GM12878 (cell line): ENCODE results near the gene OLFM1.

ENCODE experiments used
- CREB1 ChIP-seq: IDR thresholded peaks from 2 replicates; pipeline ENCODE4 v1.6.1; 2012; ENCODE audit warnings: low read depth, mild to moderate bottlenecking, inconsistent platforms
- EZH2 ChIP-seq: IDR thresholded peaks from 2 replicates; pipeline ENCODE4 v1.6.1; 2012; ENCODE audit warnings: low read depth, mild to moderate bottlenecking, control low read depth, inconsistent platforms, low read length, borderline replicate concordance; ENCODE audit not compliant: control insufficient read depth
- MYC ChIP-seq: IDR thresholded peaks from 2 replicates; pipeline ENCODE4 v1.6.1; 2011; ENCODE audit warnings: mild to moderate bottlenecking, low read length, moderate library complexity, inconsistent platforms; ENCODE audit not compliant: insufficient read depth, insufficient replicate concordance, insufficient read length, severe bottlenecking
- NFYB ChIP-seq: IDR thresholded peaks from 2 replicates; pipeline ENCODE4 v1.6.1; 2011; ENCODE audit warnings: low read depth, mild to moderate bottlenecking, low read length, improper control_type of control experiment, moderate library complexity; ENCODE audit not compliant: insufficient read depth
- POLR2A ChIP-seq: IDR thresholded peaks from 2 replicates; pipeline ENCODE4 v1.6.1; 2011; ENCODE audit warnings: low read depth, mild to moderate bottlenecking, low read length
- RAD51 ChIP-seq: fragments of 450-650 bp; IDR thresholded peaks from 2 replicates; pipeline ENCODE4 v1.6.1; 2016; ENCODE audit warnings: moderate library complexity, mild to moderate bottlenecking, inconsistent platforms
- ZNF24 ChIP-seq: fragments of 450-650 bp; IDR thresholded peaks from 2 replicates; pipeline ENCODE4 v1.6.1; 2017; ENCODE audit warnings: antibody characterized with exemption, mild to moderate bottlenecking
- ZNF274 ChIP-seq: IDR thresholded peaks from one replicate; pipeline ENCODE4 v1.8.0; 2011; ENCODE audit not compliant: insufficient read length, insufficient read depth
- TF ChIP-seq, protein P1 (sequence below), 3 experiments: IDR thresholded peaks in 2 of 3; conservative IDR thresholded peaks in 1 of 3; 2 replicates each; pipeline ENCODE4 v1.5.1; 2011; ENCODE audit warnings: low read depth in 3 of 3, low read length in 3 of 3, mild to moderate bottlenecking in 3 of 3, control low read depth in 2 of 3, moderate library complexity in 2 of 3, inconsistent platforms in 1 of 3, mixed read lengths in 1 of 3; ENCODE audit not compliant: control insufficient read depth in 2 of 3, insufficient read depth in 1 of 3; ENCODE audit errors: extremely low read depth in 1 of 3
- TF ChIP-seq, protein P2 (sequence below): IDR thresholded peaks from 2 replicates; pipeline ENCODE4 v1.6.1; 2012; ENCODE audit warnings: low read depth, low read length, improper control_type of control experiment
- TF ChIP-seq, protein P3 (sequence below): fragments of 150-350 bp; IDR thresholded peaks from 2 replicates; pipeline ENCODE4 v1.6.1; 2014; ENCODE audit warnings: mild to moderate bottlenecking, low read depth, low read length

DNA sequence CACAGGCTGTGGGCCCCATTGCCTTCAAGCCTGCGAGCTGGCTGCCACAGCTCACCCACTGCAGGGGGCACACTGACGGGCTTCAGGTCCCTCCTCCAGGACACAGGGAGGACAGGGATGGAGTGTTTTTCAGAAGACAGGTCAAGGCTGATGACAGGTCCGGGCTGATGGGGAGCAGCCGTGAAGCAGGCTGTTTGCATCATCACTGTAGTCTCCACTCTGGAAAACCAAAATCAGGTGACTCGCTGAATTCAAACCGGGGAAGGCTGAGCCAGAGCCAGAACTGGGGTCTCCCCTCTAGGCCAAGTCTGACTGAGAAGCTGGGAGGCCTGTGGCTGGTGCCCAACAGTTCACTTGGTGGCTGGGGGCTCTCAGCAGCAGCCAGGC is 48.5 kb downstream of the OLFM1 start:
- no peak for TF ChIP-seq NFYB
- TF ChIP-seq CREB1 = no peak
- TF ChIP-seq, protein P1, sequence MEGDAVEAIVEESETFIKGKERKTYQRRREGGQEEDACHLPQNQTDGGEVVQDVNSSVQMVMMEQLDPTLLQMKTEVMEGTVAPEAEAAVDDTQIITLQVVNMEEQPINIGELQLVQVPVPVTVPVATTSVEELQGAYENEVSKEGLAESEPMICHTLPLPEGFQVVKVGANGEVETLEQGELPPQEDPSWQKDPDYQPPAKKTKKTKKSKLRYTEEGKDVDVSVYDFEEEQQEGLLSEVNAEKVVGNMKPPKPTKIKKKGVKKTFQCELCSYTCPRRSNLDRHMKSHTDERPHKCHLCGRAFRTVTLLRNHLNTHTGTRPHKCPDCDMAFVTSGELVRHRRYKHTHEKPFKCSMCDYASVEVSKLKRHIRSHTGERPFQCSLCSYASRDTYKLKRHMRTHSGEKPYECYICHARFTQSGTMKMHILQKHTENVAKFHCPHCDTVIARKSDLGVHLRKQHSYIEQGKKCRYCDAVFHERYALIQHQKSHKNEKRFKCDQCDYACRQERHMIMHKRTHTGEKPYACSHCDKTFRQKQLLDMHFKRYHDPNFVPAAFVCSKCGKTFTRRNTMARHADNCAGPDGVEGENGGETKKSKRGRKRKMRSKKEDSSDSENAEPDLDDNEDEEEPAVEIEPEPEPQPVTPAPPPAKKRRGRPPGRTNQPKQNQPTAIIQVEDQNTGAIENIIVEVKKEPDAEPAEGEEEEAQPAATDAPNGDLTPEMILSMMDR (IDR thresholded peaks at IDR 0.05 in 2 of 3, conservative IDR thresholded peaks at IDR 0.05 in 1 of 3; ENCODE audit: control insufficient read depth in 2 of 3, extremely low read depth in 1 of 3, insufficient read depth in 1 of 3, low read depth in 3 of 3, low read length in 3 of 3) = no peak
- TF ChIP-seq MYC = no peak
- TF ChIP-seq ZNF24 = no peak
- TF ChIP-seq, protein P2, sequence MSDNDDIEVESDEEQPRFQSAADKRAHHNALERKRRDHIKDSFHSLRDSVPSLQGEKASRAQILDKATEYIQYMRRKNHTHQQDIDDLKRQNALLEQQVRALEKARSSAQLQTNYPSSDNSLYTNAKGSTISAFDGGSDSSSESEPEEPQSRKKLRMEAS = no peak
- TF ChIP-seq POLR2A = no peak
- TF ChIP-seq ZNF274 = no peak
- TF ChIP-seq, protein P3, sequence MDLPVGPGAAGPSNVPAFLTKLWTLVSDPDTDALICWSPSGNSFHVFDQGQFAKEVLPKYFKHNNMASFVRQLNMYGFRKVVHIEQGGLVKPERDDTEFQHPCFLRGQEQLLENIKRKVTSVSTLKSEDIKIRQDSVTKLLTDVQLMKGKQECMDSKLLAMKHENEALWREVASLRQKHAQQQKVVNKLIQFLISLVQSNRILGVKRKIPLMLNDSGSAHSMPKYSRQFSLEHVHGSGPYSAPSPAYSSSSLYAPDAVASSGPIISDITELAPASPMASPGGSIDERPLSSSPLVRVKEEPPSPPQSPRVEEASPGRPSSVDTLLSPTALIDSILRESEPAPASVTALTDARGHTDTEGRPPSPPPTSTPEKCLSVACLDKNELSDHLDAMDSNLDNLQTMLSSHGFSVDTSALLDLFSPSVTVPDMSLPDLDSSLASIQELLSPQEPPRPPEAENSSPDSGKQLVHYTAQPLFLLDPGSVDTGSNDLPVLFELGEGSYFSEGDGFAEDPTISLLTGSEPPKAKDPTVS = no peak
- no peak for TF ChIP-seq EZH2
- no peak for TF ChIP-seq RAD51
